A673 (cell line): ENCODE data around the gene CAMSAP1. TPM values are rescaled to one million over a fixed set of nuclear protein-coding genes. Genes with fewer than 3 reads are reported as not detected.

Source experiments
- BruUV-seq: library from RNA; stranded (reverse); fragments of 400-500 nt; replicated peaks from 2 replicates; lab custom pipeline; 2021; lab: Mats Ljungman, UMichigan
- CTCF ChIA-PET: fragments of 300-600 bp; sonication (Branson Sonifier 250); formaldehyde crosslinking; loops from one replicate; lab custom pipeline; 2022; ENCODE audit warnings: antibody characterized with exemption; lab: Charles Lee
- POLR2A ChIA-PET: fragments of 300-600 bp; sonication (Branson Sonifier 250); formaldehyde crosslinking; loops from one replicate; lab custom pipeline; 2022; ENCODE audit warnings: antibody characterized with exemption; ENCODE audit not compliant: low non-redundant PET; lab: Charles Lee
- DNase-seq: peaks from one replicate; pipeline ENCODE4 v3.0.0-alpha.2; 2015; ENCODE audit warnings: low spot score
- H3K27ac ChIP-seq: fragments of 200-600 bp; sonication (generic); 2 replicates; pipeline ENCODE4 v1.5.1; 2016; ENCODE audit warnings: mixed run types, low read depth, mild to moderate bottlenecking, mixed read lengths, antibody characterized with exemption, low read length; ENCODE audit not compliant: poor library complexity, severe bottlenecking
- H3K27me3 ChIP-seq: fragments of 200-600 bp; sonication (generic); replicated peaks from 2 replicates; pipeline ENCODE4 v1.6.1; 2017; ENCODE audit warnings: mixed run types, low read depth, mild to moderate bottlenecking, mixed read lengths, antibody characterized with exemption, low read length; ENCODE audit not compliant: insufficient read depth, poor library complexity
- H3K36me3 ChIP-seq: fragments of 200-600 bp; sonication (generic); 2 replicates; pipeline ENCODE4 v1.6.1; 2016; ENCODE audit warnings: mixed run types, mild to moderate bottlenecking, mixed read lengths, antibody characterized with exemption, low read length; ENCODE audit not compliant: insufficient read depth, poor library complexity, severe bottlenecking
- H3K4me1 ChIP-seq: fragments of 200-600 bp; sonication (generic); 2 replicates; pipeline ENCODE4 v1.6.1; 2017; ENCODE audit warnings: mixed run types, mild to moderate bottlenecking, mixed read lengths, antibody characterized with exemption, low read length; ENCODE audit not compliant: insufficient read depth, poor library complexity, severe bottlenecking
- H3K4me3 ChIP-seq: fragments of 200-600 bp; sonication (generic); 2 replicates; pipeline ENCODE4 v1.5.1; 2016; ENCODE audit warnings: low read depth, mixed run types, mild to moderate bottlenecking, mixed read lengths, low read length; ENCODE audit not compliant: poor library complexity, severe bottlenecking
- H3K9me3 ChIP-seq: fragments of 200-600 bp; sonication (generic); 2 replicates; pipeline ENCODE4 v1.6.1; 2016; ENCODE audit warnings: mixed run types, low read depth, mild to moderate bottlenecking, mixed read lengths, antibody characterized with exemption, low read length; ENCODE audit not compliant: poor library complexity, severe bottlenecking
- EZH2 ChIP-seq: fragments of 200-600 bp; sonication (generic); IDR thresholded peaks from 2 replicates; pipeline ENCODE4 v1.6.1; 2017; ENCODE audit warnings: borderline replicate concordance, low read depth, mild to moderate bottlenecking, mixed read lengths, antibody characterized with exemption, low read length; ENCODE audit not compliant: poor library complexity, severe bottlenecking
- intact Hi-C: fragments of 100-400 bp; cut with micrococcal nuclease; formaldehyde crosslinking; loops from one replicate; pipeline ENCODE4 v1.10.0; 2022; ENCODE audit not compliant: unreplicated experiment
- total RNA-seq: library from RNA; stranded (reverse); gene quantifications from 2 replicates; pipeline ENCODE4 v1.2.3, GENCODE V29; 2021
- TF ChIP-seq, protein P1 (sequence below): fragments of 300-800, 200-600 bp; sonication (generic); conservative IDR thresholded peaks from 2 replicates; pipeline ENCODE4 v1.5.1; 2017; ENCODE audit warnings: low read depth, mild to moderate bottlenecking, antibody characterized with exemption, low read length, moderate library complexity, mixed read lengths

CAMSAP1 gene
- total RNA-seq, 1 experiment from 2014 or later = 52.3 TPM

DNA sequence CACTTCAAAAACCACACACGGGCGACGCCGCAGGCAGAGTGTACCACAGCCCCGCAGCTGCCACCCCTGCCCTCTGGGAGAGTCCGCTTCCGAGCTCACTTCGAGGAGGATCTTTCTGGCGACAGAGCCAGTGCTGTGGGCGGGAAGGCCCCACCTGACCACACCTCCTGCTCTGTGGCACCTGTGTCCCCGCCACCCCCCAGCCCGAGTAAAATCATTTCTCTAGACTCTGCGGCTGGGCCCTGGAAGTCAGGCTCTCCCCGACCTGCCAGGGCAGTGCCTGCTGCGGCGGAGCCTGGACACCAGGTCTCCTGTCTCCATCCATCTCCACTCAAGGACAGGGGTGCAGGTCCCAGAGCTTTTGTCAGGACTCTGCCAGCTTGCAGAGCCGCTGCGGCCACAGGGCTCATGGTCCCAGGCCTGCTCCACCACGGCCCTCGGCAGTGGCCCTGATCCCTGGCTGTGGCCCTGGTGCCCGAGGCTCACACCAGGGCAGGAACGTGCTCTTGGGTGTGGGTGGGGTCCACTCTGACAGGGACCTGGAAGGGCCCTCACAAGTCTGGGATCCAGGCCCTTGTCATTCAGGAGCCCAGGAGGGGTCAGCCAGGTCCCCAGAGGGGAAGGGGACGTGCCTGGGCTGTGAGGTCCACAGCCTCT is 20.9 kb upstream of the CAMSAP1 start:
- CTCF ChIA-PET = no interaction called here
- DNase-seq = no peak
- BruUV-seq = no TSS peak
- no peaks in the 10 kb centered on the region for H3K9me3 ChIP-seq
- peaks cover 13% of the 10 kb centered on the region for H3K36me3 ChIP-seq
- no peak overlapping the region for H3K27ac ChIP-seq
- H3K4me3 ChIP-seq = no peak overlapping the region
- intact Hi-C loops = no loop called here
- TF ChIP-seq EZH2 = no peak
- TF ChIP-seq, protein P1, sequence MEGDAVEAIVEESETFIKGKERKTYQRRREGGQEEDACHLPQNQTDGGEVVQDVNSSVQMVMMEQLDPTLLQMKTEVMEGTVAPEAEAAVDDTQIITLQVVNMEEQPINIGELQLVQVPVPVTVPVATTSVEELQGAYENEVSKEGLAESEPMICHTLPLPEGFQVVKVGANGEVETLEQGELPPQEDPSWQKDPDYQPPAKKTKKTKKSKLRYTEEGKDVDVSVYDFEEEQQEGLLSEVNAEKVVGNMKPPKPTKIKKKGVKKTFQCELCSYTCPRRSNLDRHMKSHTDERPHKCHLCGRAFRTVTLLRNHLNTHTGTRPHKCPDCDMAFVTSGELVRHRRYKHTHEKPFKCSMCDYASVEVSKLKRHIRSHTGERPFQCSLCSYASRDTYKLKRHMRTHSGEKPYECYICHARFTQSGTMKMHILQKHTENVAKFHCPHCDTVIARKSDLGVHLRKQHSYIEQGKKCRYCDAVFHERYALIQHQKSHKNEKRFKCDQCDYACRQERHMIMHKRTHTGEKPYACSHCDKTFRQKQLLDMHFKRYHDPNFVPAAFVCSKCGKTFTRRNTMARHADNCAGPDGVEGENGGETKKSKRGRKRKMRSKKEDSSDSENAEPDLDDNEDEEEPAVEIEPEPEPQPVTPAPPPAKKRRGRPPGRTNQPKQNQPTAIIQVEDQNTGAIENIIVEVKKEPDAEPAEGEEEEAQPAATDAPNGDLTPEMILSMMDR = no peak
- no peaks in the 10 kb centered on the region for H3K4me1 ChIP-seq
- POLR2A ChIA-PET = no interaction called here
- H3K27me3 ChIP-seq = no peaks in the 10 kb centered on the region

DNA sequence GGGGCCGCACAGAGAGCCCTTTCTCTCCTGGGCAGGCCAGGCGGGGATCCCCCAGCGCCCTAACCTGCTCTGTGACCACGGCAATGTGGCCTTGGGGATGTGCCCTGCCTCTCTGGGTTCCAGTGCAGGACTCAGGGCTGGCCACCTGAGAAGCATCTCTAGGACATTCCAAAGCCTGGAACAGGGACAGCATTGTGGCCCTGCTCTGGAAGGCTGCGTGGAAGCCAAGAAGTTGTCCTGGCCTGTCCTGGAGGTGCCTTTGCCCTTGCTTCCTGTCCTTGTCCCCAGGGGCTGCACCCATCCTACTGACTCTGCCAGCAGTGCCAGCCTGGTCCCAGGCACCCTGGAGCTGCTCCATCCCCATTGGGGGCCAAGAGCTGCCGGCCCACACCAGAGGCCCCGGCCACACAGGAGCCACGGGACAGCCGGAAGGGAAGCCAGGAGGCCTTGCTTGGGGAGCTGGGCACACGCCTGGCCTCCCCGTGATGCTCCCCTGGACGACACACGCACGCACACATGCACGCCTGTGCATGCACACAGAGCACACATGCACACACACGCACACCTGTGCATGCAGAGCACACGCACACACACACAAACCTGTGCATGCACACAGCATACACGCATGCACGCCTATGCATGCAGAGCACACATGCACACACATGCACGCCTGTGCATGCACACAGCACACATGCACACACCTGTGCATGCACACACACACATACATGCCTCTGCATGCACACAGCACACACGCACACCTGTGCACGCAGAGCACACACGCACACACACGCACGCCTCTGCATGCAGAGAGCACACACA is 20.1 kb upstream of the CAMSAP1 start:
- no peak for TF ChIP-seq EZH2
- TF ChIP-seq, protein P1 = no peak
- ChIA-PET CTCF (no interaction called here), POLR2A (no interaction called here)
- DNase-seq = no peak
- intact Hi-C loops = no loop called here
- H3K27me3 ChIP-seq = no peaks in the 10 kb centered on the region
- H3K4me1 ChIP-seq = no peaks in the 10 kb centered on the region
- no peak overlapping the region for H3K4me3 ChIP-seq
- H3K27ac ChIP-seq = no peak overlapping the region
- H3K36me3 ChIP-seq = peaks cover 6% of the 10 kb centered on the region
- no TSS peak for BruUV-seq
- H3K9me3 ChIP-seq = no peaks in the 10 kb centered on the region

DNA sequence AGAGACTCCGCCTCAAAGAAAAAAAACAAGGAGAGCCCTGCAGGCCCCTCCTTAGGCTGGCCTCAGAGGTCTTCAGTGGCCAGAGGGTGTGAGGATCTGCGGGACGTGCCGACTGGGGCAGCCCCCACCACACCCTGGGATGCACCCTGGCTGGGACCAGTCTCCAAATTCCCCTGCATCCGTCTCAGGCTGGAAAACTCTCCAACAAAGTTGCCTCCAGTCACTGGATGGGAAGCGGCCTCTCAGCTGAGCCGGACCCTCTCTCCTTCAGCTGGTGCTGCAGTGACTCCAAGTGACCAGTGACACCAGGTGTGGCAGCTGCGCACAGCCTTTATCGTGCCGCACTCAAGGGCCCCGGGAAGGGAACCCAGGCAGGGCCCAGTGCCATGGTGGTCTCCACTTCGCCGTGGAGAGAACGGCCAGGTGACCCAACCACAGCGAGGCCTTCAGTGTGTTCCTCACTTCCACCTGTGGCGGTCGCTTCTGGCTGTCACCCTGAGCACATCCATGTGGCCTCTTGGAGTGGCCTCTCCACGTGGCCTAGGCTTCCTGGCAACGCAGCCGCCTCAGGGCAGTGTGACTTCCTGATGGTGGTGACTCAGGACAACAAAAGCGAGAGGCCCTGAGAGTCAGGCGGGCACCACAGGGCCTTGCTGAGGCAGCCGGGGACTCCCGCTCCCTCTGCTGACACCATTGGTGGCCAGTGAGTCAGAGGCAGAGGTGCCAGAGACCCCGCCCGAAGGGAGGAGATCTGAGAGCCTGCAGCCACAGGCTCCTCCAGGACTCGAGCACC is 19.3 kb upstream of the CAMSAP1 start:
- DNase-seq = no peak
- intact Hi-C loops = no loop called here
- CTCF ChIA-PET = no interaction called here
- H3K9me3 ChIP-seq = no peaks in the 10 kb centered on the region
- no peaks in the 10 kb centered on the region for H3K4me1 ChIP-seq
- TF ChIP-seq, protein P1 = no peak
- no peak for TF ChIP-seq EZH2
- H3K27me3 ChIP-seq = no peaks in the 10 kb centered on the region
- no peak overlapping the region for H3K4me3 ChIP-seq
- H3K36me3 ChIP-seq = peaks cover 6% of the 10 kb centered on the region
- no peak overlapping the region for H3K27ac ChIP-seq
- BruUV-seq = no TSS peak
- POLR2A ChIA-PET = no interaction called here
